Testis (tissue), 2 donors: ENCODE measurements around the gene PARVG.

Source experiments
- POLR2A ChIP-seq: fragments of 450-650 bp; IDR thresholded peaks from one replicate; pipeline ENCODE4 v1.6.1; 2017; ENCODE audit warnings: antibody characterized with exemption, mild to moderate bottlenecking, moderate library complexity
- TF ChIP-seq, protein P1 (sequence below), 3 experiments: fragments of 450-650 bp in 2 of 3; fragments of 200-600 bp in 1 of 3; sonication (generic) in 1 of 3; IDR thresholded peaks; one replicate each; pipeline ENCODE4 v1.5.1; 2016 to 2019; ENCODE audit warnings: antibody characterized with exemption in 3 of 3, mild to moderate bottlenecking in 2 of 3, moderate library complexity in 1 of 3

DNA sequence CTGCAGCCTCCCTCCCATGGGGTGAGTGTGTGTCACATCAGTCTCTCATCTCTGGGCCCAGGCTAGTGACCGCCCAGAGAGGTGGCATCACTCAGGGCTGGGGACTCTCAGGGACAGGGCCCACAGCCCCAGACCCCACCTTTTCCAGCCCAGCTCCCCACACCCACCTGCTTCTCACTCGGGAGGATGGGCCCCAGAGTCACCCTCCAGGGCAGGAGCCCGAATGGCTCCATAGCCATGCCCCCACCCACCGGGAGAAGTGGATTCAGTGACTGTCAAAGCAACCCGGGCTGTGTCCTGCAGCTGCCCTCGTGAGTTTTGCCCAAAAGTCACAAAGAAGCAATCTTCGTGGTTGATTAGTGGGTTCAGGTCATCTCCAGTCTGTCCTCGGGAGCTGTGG lies 26.0 kb downstream of the PARVG start:
- TF ChIP-seq, protein P1, sequence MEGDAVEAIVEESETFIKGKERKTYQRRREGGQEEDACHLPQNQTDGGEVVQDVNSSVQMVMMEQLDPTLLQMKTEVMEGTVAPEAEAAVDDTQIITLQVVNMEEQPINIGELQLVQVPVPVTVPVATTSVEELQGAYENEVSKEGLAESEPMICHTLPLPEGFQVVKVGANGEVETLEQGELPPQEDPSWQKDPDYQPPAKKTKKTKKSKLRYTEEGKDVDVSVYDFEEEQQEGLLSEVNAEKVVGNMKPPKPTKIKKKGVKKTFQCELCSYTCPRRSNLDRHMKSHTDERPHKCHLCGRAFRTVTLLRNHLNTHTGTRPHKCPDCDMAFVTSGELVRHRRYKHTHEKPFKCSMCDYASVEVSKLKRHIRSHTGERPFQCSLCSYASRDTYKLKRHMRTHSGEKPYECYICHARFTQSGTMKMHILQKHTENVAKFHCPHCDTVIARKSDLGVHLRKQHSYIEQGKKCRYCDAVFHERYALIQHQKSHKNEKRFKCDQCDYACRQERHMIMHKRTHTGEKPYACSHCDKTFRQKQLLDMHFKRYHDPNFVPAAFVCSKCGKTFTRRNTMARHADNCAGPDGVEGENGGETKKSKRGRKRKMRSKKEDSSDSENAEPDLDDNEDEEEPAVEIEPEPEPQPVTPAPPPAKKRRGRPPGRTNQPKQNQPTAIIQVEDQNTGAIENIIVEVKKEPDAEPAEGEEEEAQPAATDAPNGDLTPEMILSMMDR (IDR thresholded peaks at IDR 0.05) = no peak
- no peak for TF ChIP-seq POLR2A
